Mucosa of descending colon (tissue), 3 donors: Measurements from ENCODE around the gene CCDC158. TPM values are rescaled to one million over a fixed set of nuclear protein-coding genes. Genes with fewer than 3 reads are reported as not detected.

Experiments used
- ATAC-seq: fragments of 200-7000 bp; cut with Tn5 transposase; one replicate; pipeline ENCODE4 v1.9.1; 2020; ENCODE audit warnings: mild to moderate bottlenecking, moderate library complexity
- DNase-seq, 3 donors: peaks; one replicate each; pipeline ENCODE4 v3.0.0-alpha.2; 2020
- H3K36me3 ChIP-seq: fragments of 200-600 bp; one replicate; pipeline ENCODE4 v1.8.0; 2021; ENCODE audit warnings: low read depth, mild to moderate bottlenecking
- H3K4me1 ChIP-seq: fragments of 200-600 bp; one replicate; pipeline ENCODE4 v1.8.0; 2021; ENCODE audit warnings: low read depth, mild to moderate bottlenecking
- H3K4me3 ChIP-seq: fragments of 200-600 bp; one replicate; pipeline ENCODE4 v1.8.0; 2021; ENCODE audit warnings: mild to moderate bottlenecking
- H3K9me3 ChIP-seq: fragments of 200-600 bp; one replicate; pipeline ENCODE4 v1.8.0; 2021; ENCODE audit warnings: mild to moderate bottlenecking
- intact Hi-C, 2 donors: fragments of 100-400 bp; cut with DNase I in 1 of 2; cut with micrococcal nuclease in 1 of 2; formaldehyde crosslinking; loops; one replicate each; pipeline versions ENCODE4 v1.11.0 to v1.11.1; 2022; cut with DNase I, micrococcal nuclease
- total RNA-seq, 3 donors: library from RNA; stranded (reverse); fragmentation: NEBNext Ultra II Directional in 2 of 3; extraction: Animal tissue kit (Norgen Biotek cat#: 25700) in 2 of 3; gene quantifications; one replicate each; pipeline versions ENCODE4 v1.2.1 to v1.2.4, GENCODE V29; 2021 to 2023
- TF ChIP-seq, protein P1 (sequence below): fragments of 200-600 bp; IDR thresholded peaks from one replicate; pipeline ENCODE4 v1.8.0; 2022; ENCODE audit warnings: antibody characterized with exemption, mild to moderate bottlenecking
- donor health status: DM: no; HTN: no; CAD: no; lungs with moderate emphysema.
- donor health status: DM: no; HTN: no; CAD: no.
- donor health status: DM: no; HTN: yes; CAD: no.

CCDC158 gene
- total RNA-seq, 3 donors from 2014 or later, result 0.82 TPM; not detected in 2

DNA sequence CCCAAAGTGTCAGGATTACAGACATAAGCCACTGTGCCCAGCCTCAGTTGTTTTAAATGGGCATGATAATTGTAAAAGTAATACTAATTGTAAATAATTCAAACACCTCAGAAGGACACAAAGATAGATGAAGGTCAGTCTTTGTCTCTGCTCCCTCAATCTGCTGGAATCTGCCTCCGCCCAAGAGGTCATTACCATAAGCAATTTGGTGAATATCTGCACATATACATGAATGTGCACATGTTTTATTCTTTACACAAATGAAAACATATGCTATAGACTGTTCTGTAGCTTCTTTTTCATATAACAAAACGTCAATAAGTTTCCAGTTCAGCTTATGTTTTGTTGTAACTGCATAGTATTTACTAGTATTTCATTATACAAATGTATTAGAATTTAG, 107.4 kb downstream of the CCDC158 start:
- H3K36me3 ChIP-seq, result no peaks in the 10 kb centered on the region
- intact Hi-C loops, result no loop called here
- DNase-seq (no peak), ATAC-seq (no peak)
- no peak overlapping the region for H3K4me3 ChIP-seq
- no peaks in the 10 kb centered on the region for H3K9me3 ChIP-seq
- TF ChIP-seq, protein P1, sequence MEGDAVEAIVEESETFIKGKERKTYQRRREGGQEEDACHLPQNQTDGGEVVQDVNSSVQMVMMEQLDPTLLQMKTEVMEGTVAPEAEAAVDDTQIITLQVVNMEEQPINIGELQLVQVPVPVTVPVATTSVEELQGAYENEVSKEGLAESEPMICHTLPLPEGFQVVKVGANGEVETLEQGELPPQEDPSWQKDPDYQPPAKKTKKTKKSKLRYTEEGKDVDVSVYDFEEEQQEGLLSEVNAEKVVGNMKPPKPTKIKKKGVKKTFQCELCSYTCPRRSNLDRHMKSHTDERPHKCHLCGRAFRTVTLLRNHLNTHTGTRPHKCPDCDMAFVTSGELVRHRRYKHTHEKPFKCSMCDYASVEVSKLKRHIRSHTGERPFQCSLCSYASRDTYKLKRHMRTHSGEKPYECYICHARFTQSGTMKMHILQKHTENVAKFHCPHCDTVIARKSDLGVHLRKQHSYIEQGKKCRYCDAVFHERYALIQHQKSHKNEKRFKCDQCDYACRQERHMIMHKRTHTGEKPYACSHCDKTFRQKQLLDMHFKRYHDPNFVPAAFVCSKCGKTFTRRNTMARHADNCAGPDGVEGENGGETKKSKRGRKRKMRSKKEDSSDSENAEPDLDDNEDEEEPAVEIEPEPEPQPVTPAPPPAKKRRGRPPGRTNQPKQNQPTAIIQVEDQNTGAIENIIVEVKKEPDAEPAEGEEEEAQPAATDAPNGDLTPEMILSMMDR, result no peak
- H3K4me1 ChIP-seq, result peaks cover 20% of the 10 kb centered on the region

DNA sequence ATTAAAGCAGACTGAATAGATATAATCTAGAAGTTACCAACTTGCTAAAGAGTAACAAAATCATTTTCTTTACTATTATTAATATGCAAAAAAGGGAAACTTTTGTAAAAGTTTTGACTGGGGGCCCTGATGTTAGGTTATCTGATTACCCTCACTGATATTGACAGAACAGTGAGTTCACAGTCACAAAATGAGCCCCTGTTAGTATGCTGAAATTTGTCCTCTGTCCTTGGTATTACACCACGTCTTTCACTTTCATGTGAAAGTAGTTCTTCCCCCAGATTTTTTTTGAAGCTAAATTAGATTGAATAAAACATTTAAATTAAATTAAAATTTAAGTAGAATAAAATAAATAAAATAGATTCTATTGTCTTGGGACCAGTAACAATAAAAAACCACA, 108.5 kb downstream of the CCDC158 start:
- peaks cover 25% of the 10 kb centered on the region for H3K4me1 ChIP-seq
- H3K36me3 ChIP-seq, result no peaks in the 10 kb centered on the region
- ATAC-seq (no peak), DNase-seq (no peak)
- no peaks in the 10 kb centered on the region for H3K9me3 ChIP-seq
- no peak overlapping the region for H3K4me3 ChIP-seq
- intact Hi-C loops, result no loop called here
- TF ChIP-seq, protein P1, result no peak

DNA sequence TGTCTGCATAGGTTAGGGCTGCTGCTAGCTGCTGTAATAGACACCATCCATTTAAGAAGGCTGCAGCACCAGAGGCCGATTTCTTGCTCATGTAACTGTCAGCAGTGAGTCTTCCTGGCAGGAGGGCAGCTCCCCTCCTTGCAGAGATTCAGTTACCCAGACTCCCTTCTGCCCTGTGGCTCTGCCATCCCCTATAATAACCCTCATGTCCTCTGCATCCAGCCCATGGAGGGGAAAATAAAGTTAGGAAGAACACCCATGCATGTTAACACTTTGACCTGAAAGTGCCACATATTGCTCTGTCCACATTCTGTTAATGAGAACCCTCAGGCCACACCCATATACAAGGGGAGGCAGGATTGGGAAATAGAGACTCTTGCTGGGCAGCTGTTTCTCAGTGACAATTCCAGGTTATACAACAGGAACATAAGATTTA, 109.0 kb downstream of the CCDC158 start:
- TF ChIP-seq, protein P1, result no peak
- DNase-seq (peak in 1 of 3 donors; percentile 19), ATAC-seq (peak; percentile 58)
- no peaks in the 10 kb centered on the region for H3K36me3 ChIP-seq
- H3K4me1 ChIP-seq, result peaks cover 25% of the 10 kb centered on the region
- H3K9me3 ChIP-seq, result no peaks in the 10 kb centered on the region
- no peak overlapping the region for H3K4me3 ChIP-seq
- intact Hi-C loops, result no loop called here

DNA sequence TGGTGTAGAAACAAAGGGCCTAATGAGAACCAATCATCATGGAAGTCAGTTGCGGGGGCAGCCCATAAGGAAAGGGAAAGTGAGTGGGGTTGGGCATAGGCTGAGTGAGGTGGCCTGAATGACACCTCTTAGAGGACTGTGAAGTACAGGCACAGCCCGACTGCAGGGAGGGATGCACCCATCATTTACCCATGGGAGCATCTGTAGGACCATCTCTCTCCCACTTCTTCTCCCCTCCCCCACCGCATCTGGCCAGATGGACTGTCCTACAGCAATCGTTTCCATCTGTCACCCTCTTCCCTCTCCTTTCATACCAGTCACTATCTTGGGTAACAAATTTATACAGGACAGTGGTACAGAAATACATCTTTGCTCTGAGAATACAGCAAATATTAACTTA, 110.3 kb downstream of the CCDC158 start:
- ATAC-seq (no peak), DNase-seq (peak in 1 of 3 donors; percentile 17)
- TF ChIP-seq, protein P1, result no peak
- no peak overlapping the region for H3K4me3 ChIP-seq
- no peaks in the 10 kb centered on the region for H3K9me3 ChIP-seq
- intact Hi-C loops, result no loop called here
- H3K36me3 ChIP-seq, result no peaks in the 10 kb centered on the region
- peaks cover 25% of the 10 kb centered on the region for H3K4me1 ChIP-seq

DNA sequence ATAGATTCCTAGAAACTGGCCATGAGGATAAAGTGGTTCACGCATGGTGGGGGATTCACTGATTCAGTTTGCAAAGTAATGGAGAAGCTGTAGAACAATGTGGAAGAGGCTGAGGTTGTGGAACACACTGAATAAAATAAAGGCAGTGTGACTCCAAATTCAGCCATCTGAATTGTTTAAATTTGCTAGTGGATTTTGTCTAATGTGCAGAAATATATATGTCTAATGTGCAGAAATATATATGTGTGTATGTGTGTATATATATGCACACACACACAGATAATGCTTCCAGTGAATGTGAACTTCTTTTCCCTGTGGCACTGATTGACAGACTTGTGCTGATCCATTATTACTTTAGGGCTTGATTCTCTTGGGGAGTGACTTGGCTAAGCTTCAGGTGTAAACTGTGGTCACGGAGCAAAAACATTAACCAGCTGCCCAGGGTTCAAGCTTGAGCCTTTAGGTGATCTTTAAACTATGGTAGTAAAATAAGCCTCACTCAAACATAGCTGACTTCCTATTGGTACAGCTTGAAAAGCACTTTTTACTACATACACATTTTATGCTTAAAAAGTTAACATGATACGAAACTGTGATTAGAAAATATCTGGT, 110.9 kb downstream of the CCDC158 start:
- intact Hi-C loops, result loop anchor here in 1 of 2 donors (10.0 kb wide), 1 partner anchor 115 kb away; no protein-coding TSS in a partner anchor
- TF ChIP-seq, protein P1, result no peak
- Histone ChIP-seq H3K4me1 (peaks cover 31% of the 10 kb centered on the region), H3K36me3 (no peaks in the 10 kb centered on the region), H3K4me3 (no peak overlapping the region), H3K9me3 (no peaks in the 10 kb centered on the region)
- peak in 1 of 3 donors; percentile 51 for DNase-seq
- no peak for ATAC-seq
